WTC11 (cell line): Measurements from ENCODE around the gene USF3. TPM values are rescaled to one million over a fixed set of nuclear protein-coding genes. Genes with fewer than 3 reads are reported as not detected.

Experiments
- ATAC-seq: fragments of 200-7000 bp; cut with Tn5 transposase; 2 replicates; pipeline ENCODE4 v1.10.0; 2021; ENCODE audit warnings: mild to moderate bottlenecking, moderate library complexity
- CTCF ChIA-PET: fragments of 300-600 bp; sonication (Branson Sonifier 250); formaldehyde crosslinking; loops from one replicate; lab custom pipeline; 2021; ENCODE audit warnings: antibody characterized with exemption; lab: Charles Lee
- POLR2A ChIA-PET: fragments of 350-600 bp; sonication (Branson Sonifier 250); formaldehyde crosslinking; loops from one replicate; lab custom pipeline; 2021; ENCODE audit warnings: antibody characterized with exemption; lab: Charles Lee
- DNase-seq: peaks from one replicate; pipeline ENCODE4 v3.0.0; 2021; ENCODE audit warnings: low spot score
- H3K27ac Mint-ChIP-seq: 2 replicates; pipeline ENCODE4 v1.8.0; 2021; ENCODE audit warnings: mixed read lengths
- H3K27me3 Mint-ChIP-seq: 2 replicates; pipeline ENCODE4 v1.8.0; 2021; ENCODE audit warnings: low read depth, mild to moderate bottlenecking, moderate library complexity, mixed read lengths
- H3K36me3 Mint-ChIP-seq: 2 replicates; pipeline ENCODE4 v1.8.0; 2021; ENCODE audit warnings: mixed read lengths
- H3K4me1 Mint-ChIP-seq: 2 replicates; pipeline ENCODE4 v1.8.0; 2022; ENCODE audit warnings: mixed read lengths
- H3K4me3 Mint-ChIP-seq: 2 replicates; pipeline ENCODE4 v1.8.0; 2021; ENCODE audit warnings: mild to moderate bottlenecking, moderate library complexity, mixed read lengths
- H3K9me3 Mint-ChIP-seq: 2 replicates; pipeline ENCODE4 v1.8.0; 2021; ENCODE audit warnings: mixed read lengths
- CBFB ChIP-seq: sonication (generic); formaldehyde crosslinking; IDR thresholded peaks from 2 replicates; pipeline ENCODE4 v1.8.1; 2022; ENCODE audit warnings: mild to moderate bottlenecking, low read depth, missing genetic modification reagents
- FOXP1 ChIP-seq: sonication (generic); formaldehyde crosslinking; IDR thresholded peaks from 2 replicates; pipeline ENCODE4 v1.8.0; 2022; ENCODE audit warnings: missing genetic modification reagents, mild to moderate bottlenecking, moderate library complexity, borderline replicate concordance
- GRHL2 ChIP-seq: fragments of 250-450 bp; sonication (Bioruptor Pico); IDR thresholded peaks from 2 replicates; pipeline ENCODE4 v1.8.0; 2022; ENCODE audit warnings: mild to moderate bottlenecking, moderate library complexity; ENCODE audit not compliant: insufficient replicate concordance, severe bottlenecking
- GTF2I ChIP-seq: fragments of 250-450 bp; sonication (Bioruptor Pico); conservative IDR thresholded peaks from 2 replicates; pipeline ENCODE4 v1.4.0; 2021; ENCODE audit warnings: mild to moderate bottlenecking
- NFATC4 ChIP-seq: fragments of 250-450 bp; sonication (Bioruptor Pico); IDR thresholded peaks from 2 replicates; pipeline ENCODE4 v1.9.0; 2021; ENCODE audit warnings: mild to moderate bottlenecking
- NR2C2 ChIP-seq: sonication (generic); formaldehyde crosslinking; IDR thresholded peaks from 2 replicates; pipeline ENCODE4 v1.8.0; 2022; ENCODE audit warnings: mild to moderate bottlenecking, missing genetic modification reagents
- PRRX2 ChIP-seq: fragments of 250-450 bp; sonication (Bioruptor Pico); IDR thresholded peaks from 2 replicates; pipeline ENCODE4 v1.8.0; 2021; ENCODE audit warnings: mild to moderate bottlenecking
- SMAD4 ChIP-seq: sonication (generic); formaldehyde crosslinking; IDR thresholded peaks from 2 replicates; pipeline ENCODE4 v1.8.0; 2022; ENCODE audit warnings: mild to moderate bottlenecking, missing genetic modification reagents
- SP1 ChIP-seq: sonication (generic); formaldehyde crosslinking; conservative IDR thresholded peaks from 2 replicates; pipeline ENCODE4 v1.8.1; 2022; ENCODE audit warnings: missing genetic modification reagents
- TCF7 ChIP-seq: sonication (generic); formaldehyde crosslinking; IDR thresholded peaks from 2 replicates; pipeline ENCODE4 v1.8.0; 2022; ENCODE audit warnings: mild to moderate bottlenecking, low read depth, missing genetic modification reagents, moderate library complexity
- TEAD4 ChIP-seq: sonication (generic); formaldehyde crosslinking; IDR thresholded peaks from 2 replicates; pipeline ENCODE4 v1.8.0; 2022; ENCODE audit warnings: mild to moderate bottlenecking, missing genetic modification reagents
- ZNF219 ChIP-seq: sonication (generic); formaldehyde crosslinking; IDR thresholded peaks from 2 replicates; pipeline ENCODE4 v1.8.0; 2023; ENCODE audit warnings: missing genetic modification reagents, mild to moderate bottlenecking, borderline replicate concordance
- ZNF423 ChIP-seq: fragments of 250-450 bp; sonication (Bioruptor Pico); IDR thresholded peaks from 2 replicates; pipeline ENCODE4 v2.1.2; 2022; ENCODE audit warnings: mild to moderate bottlenecking, moderate library complexity
- total RNA-seq: library from RNA; stranded (reverse); gene quantifications from 3 replicates; pipeline ENCODE4 v1.2.3, GENCODE V29; 2021
- TF ChIP-seq, protein P1 (sequence below): sonication (generic); formaldehyde crosslinking; IDR thresholded peaks from 2 replicates; pipeline ENCODE4 v1.8.1; 2022; ENCODE audit warnings: missing genetic modification reagents, borderline replicate concordance
- TF ChIP-seq, protein P2 (sequence below): fragments of 250-450 bp; sonication (Bioruptor Pico); IDR thresholded peaks from 2 replicates; pipeline ENCODE4 v1.9.0; 2021; ENCODE audit warnings: mild to moderate bottlenecking
- TF ChIP-seq, protein P3 (sequence below): sonication (generic); formaldehyde crosslinking; IDR thresholded peaks from 2 replicates; pipeline ENCODE4 v1.8.0; 2022; ENCODE audit warnings: mild to moderate bottlenecking, missing genetic modification reagents
- TF ChIP-seq, protein P4 (sequence below): sonication (generic); formaldehyde crosslinking; IDR thresholded peaks from 2 replicates; pipeline ENCODE4 v1.8.0; 2023; ENCODE audit warnings: missing genetic modification reagents, mild to moderate bottlenecking, borderline replicate concordance
- TF ChIP-seq, protein P5 (sequence below): fragments of 250-450 bp; sonication (Bioruptor Pico); conservative IDR thresholded peaks from 2 replicates; pipeline ENCODE4 v1.9.0; 2021; ENCODE audit warnings: mild to moderate bottlenecking
- TF ChIP-seq, protein P6 (sequence below): sonication (generic); formaldehyde crosslinking; conservative IDR thresholded peaks from 2 replicates; pipeline ENCODE4 v1.8.1; 2023; ENCODE audit warnings: mild to moderate bottlenecking, low read depth, missing genetic modification reagents, moderate library complexity

The USF3 gene
- total RNA-seq, 1 experiment from 2014 or later = 16.4 TPM

DNA sequence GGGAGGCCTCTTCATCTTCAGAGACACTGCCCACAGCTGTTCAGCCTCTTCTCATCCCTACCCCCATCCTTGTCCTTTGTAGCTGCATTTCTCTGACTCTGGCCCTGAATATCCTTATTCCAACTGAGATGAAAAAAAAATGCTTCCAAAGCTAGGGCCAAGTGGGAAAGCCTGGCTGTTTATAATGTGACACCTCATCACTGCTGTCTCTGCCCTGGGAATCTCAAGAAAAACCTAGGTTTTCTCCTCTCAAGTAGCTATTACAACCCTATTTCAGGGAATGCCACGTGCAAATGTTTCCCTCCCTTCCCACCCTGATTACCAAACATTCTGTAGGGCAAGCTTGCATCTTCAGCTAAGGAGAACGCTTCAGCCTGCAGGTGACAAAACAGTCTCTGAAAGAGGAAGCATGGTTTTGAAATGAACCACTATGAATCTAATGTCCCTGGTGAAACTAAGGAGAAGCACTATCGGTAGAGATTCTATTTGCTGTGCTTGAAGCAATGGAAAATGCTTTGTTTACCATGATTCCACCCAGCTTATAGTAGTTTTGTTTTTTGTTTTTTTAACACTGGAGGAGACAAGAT is 65.4 kb downstream of the USF3 start:
- TF ChIP-seq SMAD4 (no peak), NFATC4 (CRISPR knock-in tag) (no peak), TEAD4 (no peak), CBFB (CRISPR knock-in tag) (no peak), ZNF423 (CRISPR knock-in tag) (no peak), GRHL2 (CRISPR knock-in tag) (no peak), FOXP1 (CRISPR knock-in tag) (no peak), TCF7 (CRISPR knock-in tag) (no peak), ZNF219 (CRISPR knock-in tag) (no peak), GTF2I (CRISPR knock-in tag) (no peak), NR2C2 (CRISPR knock-in tag) (no peak), PRRX2 (CRISPR knock-in tag) (no peak), SP1 (CRISPR knock-in tag) (no peak)
- TF ChIP-seq, protein P1, sequence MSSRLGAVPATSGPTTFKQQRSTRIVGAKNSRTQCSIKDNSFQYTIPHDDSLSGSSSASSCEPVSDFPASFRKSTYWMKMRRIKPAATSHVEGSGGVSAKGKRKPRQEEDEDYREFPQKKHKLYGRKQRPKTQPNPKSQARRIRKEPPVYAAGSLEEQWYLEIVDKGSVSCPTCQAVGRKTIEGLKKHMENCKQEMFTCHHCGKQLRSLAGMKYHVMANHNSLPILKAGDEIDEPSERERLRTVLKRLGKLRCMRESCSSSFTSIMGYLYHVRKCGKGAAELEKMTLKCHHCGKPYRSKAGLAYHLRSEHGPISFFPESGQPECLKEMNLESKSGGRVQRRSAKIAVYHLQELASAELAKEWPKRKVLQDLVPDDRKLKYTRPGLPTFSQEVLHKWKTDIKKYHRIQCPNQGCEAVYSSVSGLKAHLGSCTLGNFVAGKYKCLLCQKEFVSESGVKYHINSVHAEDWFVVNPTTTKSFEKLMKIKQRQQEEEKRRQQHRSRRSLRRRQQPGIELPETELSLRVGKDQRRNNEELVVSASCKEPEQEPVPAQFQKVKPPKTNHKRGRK (CRISPR knock-in tag) = no peak
- TF ChIP-seq, protein P2, sequence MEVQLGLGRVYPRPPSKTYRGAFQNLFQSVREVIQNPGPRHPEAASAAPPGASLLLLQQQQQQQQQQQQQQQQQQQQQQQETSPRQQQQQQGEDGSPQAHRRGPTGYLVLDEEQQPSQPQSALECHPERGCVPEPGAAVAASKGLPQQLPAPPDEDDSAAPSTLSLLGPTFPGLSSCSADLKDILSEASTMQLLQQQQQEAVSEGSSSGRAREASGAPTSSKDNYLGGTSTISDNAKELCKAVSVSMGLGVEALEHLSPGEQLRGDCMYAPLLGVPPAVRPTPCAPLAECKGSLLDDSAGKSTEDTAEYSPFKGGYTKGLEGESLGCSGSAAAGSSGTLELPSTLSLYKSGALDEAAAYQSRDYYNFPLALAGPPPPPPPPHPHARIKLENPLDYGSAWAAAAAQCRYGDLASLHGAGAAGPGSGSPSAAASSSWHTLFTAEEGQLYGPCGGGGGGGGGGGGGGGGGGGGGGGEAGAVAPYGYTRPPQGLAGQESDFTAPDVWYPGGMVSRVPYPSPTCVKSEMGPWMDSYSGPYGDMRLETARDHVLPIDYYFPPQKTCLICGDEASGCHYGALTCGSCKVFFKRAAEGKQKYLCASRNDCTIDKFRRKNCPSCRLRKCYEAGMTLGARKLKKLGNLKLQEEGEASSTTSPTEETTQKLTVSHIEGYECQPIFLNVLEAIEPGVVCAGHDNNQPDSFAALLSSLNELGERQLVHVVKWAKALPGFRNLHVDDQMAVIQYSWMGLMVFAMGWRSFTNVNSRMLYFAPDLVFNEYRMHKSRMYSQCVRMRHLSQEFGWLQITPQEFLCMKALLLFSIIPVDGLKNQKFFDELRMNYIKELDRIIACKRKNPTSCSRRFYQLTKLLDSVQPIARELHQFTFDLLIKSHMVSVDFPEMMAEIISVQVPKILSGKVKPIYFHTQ (CRISPR knock-in tag) = no peak
- TF ChIP-seq, protein P3, sequence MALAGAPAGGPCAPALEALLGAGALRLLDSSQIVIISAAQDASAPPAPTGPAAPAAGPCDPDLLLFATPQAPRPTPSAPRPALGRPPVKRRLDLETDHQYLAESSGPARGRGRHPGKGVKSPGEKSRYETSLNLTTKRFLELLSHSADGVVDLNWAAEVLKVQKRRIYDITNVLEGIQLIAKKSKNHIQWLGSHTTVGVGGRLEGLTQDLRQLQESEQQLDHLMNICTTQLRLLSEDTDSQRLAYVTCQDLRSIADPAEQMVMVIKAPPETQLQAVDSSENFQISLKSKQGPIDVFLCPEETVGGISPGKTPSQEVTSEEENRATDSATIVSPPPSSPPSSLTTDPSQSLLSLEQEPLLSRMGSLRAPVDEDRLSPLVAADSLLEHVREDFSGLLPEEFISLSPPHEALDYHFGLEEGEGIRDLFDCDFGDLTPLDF (CRISPR knock-in tag) = no peak
- TF ChIP-seq, protein P4, sequence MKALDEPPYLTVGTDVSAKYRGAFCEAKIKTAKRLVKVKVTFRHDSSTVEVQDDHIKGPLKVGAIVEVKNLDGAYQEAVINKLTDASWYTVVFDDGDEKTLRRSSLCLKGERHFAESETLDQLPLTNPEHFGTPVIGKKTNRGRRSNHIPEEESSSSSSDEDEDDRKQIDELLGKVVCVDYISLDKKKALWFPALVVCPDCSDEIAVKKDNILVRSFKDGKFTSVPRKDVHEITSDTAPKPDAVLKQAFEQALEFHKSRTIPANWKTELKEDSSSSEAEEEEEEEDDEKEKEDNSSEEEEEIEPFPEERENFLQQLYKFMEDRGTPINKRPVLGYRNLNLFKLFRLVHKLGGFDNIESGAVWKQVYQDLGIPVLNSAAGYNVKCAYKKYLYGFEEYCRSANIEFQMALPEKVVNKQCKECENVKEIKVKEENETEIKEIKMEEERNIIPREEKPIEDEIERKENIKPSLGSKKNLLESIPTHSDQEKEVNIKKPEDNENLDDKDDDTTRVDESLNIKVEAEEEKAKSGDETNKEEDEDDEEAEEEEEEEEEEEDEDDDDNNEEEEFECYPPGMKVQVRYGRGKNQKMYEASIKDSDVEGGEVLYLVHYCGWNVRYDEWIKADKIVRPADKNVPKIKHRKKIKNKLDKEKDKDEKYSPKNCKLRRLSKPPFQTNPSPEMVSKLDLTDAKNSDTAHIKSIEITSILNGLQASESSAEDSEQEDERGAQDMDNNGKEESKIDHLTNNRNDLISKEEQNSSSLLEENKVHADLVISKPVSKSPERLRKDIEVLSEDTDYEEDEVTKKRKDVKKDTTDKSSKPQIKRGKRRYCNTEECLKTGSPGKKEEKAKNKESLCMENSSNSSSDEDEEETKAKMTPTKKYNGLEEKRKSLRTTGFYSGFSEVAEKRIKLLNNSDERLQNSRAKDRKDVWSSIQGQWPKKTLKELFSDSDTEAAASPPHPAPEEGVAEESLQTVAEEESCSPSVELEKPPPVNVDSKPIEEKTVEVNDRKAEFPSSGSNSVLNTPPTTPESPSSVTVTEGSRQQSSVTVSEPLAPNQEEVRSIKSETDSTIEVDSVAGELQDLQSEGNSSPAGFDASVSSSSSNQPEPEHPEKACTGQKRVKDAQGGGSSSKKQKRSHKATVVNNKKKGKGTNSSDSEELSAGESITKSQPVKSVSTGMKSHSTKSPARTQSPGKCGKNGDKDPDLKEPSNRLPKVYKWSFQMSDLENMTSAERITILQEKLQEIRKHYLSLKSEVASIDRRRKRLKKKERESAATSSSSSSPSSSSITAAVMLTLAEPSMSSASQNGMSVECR (CRISPR knock-in tag) = no peak
- TF ChIP-seq, protein P5, sequence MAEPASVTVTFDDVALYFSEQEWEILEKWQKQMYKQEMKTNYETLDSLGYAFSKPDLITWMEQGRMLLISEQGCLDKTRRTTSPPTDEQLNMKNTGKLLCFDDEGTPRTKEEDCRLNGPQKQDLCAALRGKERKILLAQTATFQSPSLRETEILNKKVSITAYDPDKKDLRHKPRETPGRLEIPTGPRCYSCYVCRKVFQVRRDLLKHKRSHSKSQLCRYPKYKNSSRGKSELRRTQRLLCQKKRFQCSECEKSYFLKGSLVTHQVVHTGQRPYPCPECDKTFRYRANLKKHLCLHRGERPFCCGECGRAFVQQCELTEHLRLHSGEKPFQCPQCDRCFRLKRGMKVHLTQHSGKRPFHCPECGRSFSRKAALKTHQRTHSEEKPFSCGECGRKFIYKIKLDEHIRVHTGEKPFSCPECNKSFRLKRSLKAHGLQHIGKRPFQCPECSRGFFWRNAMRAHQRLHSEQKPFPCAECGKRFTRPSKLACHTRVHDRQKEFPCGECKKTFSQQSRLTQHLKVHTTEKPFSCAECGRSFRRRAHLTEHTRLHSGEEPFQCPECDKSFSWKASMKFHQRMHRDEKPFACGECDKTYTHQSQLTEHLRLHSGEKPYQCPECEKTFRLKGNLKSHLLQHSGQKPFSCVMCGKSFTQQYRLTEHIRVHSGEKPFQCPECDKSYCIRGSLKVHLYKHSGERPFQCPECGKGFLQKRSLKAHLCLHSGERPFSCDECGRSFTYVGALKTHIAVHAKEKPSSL = no peak
- TF ChIP-seq, protein P6, sequence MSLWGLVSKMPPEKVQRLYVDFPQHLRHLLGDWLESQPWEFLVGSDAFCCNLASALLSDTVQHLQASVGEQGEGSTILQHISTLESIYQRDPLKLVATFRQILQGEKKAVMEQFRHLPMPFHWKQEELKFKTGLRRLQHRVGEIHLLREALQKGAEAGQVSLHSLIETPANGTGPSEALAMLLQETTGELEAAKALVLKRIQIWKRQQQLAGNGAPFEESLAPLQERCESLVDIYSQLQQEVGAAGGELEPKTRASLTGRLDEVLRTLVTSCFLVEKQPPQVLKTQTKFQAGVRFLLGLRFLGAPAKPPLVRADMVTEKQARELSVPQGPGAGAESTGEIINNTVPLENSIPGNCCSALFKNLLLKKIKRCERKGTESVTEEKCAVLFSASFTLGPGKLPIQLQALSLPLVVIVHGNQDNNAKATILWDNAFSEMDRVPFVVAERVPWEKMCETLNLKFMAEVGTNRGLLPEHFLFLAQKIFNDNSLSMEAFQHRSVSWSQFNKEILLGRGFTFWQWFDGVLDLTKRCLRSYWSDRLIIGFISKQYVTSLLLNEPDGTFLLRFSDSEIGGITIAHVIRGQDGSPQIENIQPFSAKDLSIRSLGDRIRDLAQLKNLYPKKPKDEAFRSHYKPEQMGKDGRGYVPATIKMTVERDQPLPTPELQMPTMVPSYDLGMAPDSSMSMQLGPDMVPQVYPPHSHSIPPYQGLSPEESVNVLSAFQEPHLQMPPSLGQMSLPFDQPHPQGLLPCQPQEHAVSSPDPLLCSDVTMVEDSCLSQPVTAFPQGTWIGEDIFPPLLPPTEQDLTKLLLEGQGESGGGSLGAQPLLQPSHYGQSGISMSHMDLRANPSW (CRISPR knock-in tag) = no peak
- POLR2A ChIA-PET = no interaction called here
- H3K27ac Mint-ChIP-seq = no peak overlapping the region
- no peaks in the 10 kb centered on the region for H3K9me3 Mint-ChIP-seq
- H3K4me1 Mint-ChIP-seq = 0 out of 2 replicates have a peak, but pooled peaks cover 7% of the 10 kb centered on the region
- peaks cover 3% of the 10 kb centered on the region for H3K27me3 Mint-ChIP-seq
- ATAC-seq (no peak), DNase-seq (no peak)
- CTCF ChIA-PET = interaction anchor here (0.6 to 1.9 kb wide), 6 partner anchors 53 to 596 kb away, joined by 3 to 11 read pairs (median 4); no protein-coding TSS in a partner anchor
- no peak overlapping the region for H3K4me3 Mint-ChIP-seq
- no peaks in the 10 kb centered on the region for H3K36me3 Mint-ChIP-seq
